HG03095 (cell line): ENCODE measurements around the gene PPFIBP1.
"Not testable (repeated sequence)": the region's sequence is repeated elsewhere in the genome, so short reads cannot be mapped to it uniquely, and the experiment has no call there.

Source experiments
- ATAC-seq: cut with Tn5 transposase; IDR thresholded peaks from one replicate; pipeline ENCODE4 v1.9.1; 2021; ENCODE audit warnings: moderate library complexity; ENCODE audit not compliant: unreplicated experiment

PPFIBP1 gene

GRCh38 chr12:27622436-27623195 is 98.6 kb downstream of the PPFIBP1 start:
- ATAC-seq, result no peak

DNA sequence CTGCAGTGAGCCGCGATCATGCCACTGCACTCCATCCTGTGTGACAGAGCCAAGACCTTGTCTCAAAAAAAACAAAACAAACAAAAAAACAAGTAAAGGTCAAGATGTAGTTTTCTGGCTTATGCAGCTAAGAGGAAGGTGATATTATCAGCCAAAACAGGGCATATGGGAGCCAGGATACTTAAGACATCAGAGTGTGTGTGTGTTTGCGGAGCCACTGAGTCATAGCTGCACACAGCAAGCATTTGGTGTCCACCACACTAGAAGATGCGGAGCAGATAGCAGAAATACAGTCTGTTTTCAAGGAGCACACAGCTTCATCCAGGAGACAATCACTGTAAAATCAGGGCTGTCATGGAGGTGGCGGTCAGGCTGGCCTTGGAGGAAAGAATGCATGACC is 99.6 kb downstream of the PPFIBP1 start:
- no peak for ATAC-seq

DNA sequence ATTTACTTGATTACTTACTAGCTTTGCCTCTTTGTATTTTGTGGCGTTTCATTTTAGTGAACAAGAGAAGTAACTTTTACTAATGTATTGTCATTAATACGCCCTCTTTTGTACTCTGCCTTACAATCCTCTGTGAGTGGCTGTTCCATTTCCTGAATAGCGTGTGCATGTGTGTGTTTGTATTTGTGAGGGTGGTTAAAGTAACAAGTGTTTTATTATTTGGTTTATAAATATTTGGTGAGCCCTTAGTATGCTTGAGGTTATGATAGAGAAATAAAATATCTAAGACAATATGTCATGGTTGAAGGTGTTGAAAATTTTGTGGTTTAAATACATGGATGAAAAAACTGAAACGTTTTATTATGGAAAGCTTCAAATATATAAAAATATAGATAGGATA is 100.6 kb downstream of the PPFIBP1 start:
- ATAC-seq, result no peak

DNA sequence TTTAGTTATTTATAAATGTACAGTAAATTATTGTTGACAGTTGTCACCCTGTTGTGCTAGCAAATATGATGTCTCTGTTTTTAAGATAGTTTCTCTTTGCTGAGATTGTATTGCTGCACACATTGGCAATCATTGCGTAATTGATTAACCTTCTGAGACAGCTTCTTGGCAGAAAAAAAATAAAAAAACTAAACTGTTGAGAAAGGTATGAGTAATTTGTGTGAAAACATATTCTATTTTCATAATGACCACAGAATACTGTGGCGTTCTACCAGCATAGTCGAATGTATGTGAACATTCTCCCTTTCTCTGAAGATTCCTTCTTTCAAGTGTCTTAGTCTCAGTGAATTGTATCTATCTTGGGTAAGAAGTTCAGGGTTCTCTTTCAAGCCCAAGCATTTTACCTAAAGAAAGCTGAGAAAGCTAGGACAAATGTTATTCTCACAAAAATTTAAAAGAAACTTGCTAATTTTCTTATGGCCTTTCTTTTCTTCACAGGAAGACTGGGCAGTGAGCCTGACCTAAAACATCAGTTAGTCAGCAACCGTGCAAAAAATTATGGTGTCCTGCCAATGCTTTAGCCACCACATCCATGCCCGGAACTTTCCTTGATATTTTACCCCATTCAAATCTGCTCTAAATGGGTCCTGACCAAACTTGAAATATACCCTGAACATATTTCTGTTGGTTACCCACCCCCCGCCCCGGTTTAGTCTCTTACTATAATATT is 103.3 kb downstream of the PPFIBP1 start:
- no peak for ATAC-seq

- ATAC-seq, result not testable (repeated sequence)
Measured at GRCh38 chr12:27627853-27628469, 104.0 kb downstream of the PPFIBP1 start.

- not testable (repeated sequence) for ATAC-seq
Measured at GRCh38 chr12:27630219-27630618, 106.2 kb downstream of the PPFIBP1 start.

DNA sequence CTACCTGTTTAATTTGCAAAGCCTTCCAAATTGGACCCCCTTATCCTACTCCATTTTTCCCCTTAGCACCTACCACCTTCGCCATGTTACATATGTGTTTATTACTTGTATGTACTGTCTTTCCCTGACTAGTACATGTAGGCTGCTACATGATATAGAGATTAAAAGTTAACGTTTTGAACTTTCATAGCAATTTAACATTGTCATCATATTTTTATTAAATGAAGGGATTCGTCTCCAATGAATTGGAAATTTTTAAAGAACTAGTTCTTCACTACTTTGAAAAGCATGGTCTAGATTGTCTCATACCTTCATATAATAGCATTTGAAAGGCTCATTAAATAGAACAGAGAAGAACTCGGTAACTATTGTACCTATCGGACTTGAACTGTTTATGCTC is 107.4 kb downstream of the PPFIBP1 start:
- ATAC-seq, result no peak

- ATAC-seq, result no peak
Measured at GRCh38 chr12:27631813-27632491, 107.9 kb downstream of the PPFIBP1 start.

- ATAC-seq, result no peak
Measured at GRCh38 chr12:27635349-27635972, 111.5 kb downstream of the PPFIBP1 start.

DNA sequence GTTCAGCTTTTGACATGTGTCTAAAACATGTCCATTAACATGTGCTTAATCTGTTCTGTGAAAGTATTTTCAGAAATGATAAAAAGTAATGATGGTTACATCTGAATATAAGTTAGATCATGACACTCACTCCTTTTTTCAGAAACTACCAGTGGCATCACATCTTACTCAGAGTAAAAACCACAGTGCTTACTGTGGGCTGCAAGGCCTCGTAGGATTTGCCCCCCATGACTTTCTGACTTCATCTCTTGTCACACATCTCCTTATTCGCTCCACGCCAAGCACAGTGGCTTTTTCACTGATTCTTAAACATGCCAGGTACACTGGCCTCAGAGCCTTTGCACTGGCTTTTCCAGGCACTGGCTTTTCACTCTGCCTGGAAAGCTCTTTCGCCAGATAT is 112.6 kb downstream of the PPFIBP1 start:
- ATAC-seq, result not testable (repeated sequence)

DNA sequence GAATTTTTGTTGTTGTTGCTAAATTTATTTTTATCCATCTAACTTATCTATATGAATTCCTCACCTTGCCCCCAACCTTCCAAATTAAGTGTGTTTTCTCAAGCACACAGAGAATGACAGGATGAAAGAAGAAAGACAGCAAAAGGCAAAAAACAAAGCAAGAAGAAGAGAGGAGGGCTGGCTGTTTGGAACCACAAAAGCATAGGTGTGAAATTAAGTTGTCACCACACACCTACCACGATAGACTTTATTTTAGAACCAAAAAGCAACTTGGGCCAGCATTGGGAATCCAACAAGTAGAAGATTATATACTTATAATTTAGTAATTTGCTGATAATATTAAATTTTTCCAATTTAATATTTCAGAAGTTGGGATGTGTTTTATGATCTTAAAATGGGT is 113.5 kb downstream of the PPFIBP1 start:
- no peak for ATAC-seq

DNA sequence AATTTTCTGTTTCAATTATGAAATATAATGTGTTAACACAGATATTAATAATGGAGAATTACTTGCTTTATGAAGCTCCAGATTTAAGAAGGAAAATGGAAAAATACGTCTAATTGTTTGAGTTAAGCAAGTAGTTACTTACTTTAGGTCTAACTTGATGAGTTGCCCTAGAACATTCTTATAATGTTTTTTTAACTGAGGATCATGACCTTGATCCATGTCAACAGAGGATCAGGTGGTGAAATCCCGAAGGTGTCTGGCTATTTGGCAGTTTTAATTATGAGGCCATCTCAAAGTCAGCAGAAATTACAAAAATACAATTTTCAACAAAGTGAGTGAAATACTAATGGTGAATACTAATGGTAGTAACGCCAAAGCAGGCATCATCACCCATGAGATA is 115.3 kb downstream of the PPFIBP1 start:
- no peak for ATAC-seq

GRCh38 chr12:27640566-27641200 is 116.7 kb downstream of the PPFIBP1 start:
- not testable (repeated sequence) for ATAC-seq

- ATAC-seq, result not testable (repeated sequence)
Measured at GRCh38 chr12:27642361-27642760, 118.4 kb downstream of the PPFIBP1 start.

DNA sequence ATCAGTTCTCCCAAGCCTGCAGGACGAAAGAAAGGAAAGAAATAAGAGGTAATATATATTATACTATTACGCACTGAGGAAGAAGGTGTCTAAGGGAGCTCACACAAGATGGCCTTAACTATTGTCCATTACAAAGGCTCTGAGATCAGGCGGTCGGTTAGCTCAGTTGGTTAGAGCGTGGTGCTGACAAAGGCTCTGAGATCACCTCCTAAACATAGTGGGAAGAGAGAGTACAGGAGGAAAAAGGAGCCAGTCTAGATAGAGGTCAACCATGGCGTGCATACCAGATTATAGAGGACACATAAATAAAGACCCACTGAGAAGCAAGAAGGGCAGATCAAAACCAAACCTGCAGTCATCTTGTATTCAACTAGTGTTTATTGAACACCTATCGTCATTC is 118.9 kb downstream of the PPFIBP1 start:
- not testable (repeated sequence) for ATAC-seq

DNA sequence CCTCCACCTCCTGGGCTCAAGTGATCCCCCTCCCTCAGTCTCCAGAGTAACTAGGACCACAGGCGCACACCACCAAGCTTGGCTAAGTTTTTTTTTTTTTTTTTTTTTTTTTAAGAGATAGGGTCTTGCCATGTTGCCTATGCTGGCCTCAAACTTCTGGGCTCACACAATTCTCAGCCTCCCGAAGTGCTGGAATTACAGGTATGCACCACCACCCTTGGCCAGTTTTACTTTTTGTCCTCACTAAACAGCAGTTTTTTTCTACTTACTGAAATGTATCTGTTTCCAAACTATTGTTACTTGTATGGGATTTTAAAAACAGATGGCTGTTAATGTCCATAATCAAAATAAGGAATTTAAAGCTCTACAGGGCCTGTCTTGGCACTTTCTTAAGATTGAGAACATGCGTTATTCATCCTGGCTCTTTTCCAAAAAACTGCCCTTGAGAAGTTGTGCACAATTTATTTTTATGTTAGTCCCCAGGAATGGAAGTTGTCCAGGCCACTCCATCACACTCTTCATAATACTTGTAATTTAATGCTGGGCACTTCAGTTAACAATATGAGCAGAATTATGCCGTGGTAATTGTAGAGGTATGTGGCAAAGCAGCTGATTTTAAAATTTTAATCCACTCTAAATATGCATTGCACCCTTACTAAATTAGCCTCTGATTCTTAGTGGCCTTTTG is 120.3 kb downstream of the PPFIBP1 start:
- no peak for ATAC-seq

- no peak for ATAC-seq
Measured at GRCh38 chr12:27645671-27646070, 121.7 kb downstream of the PPFIBP1 start.

DNA sequence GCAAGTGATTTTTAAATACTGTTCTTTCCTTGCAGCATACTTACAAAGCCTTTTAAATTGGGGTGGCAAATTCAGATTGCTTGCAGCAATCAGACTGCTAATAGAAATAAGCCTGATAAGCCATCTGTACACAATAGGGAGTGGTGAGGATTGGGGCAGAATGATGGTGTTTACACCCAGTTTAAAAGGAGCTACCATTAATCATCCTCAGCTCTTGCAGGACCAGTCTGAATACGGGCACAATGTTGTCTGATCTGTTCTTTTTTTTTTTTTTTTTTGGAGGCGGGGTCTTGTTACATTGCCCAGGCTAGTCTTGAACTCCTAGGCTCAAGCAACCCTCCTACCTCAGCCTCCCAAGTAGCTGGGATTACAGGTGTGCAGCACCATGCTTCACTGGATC is 122.1 kb downstream of the PPFIBP1 start:
- ATAC-seq, result no peak

DNA sequence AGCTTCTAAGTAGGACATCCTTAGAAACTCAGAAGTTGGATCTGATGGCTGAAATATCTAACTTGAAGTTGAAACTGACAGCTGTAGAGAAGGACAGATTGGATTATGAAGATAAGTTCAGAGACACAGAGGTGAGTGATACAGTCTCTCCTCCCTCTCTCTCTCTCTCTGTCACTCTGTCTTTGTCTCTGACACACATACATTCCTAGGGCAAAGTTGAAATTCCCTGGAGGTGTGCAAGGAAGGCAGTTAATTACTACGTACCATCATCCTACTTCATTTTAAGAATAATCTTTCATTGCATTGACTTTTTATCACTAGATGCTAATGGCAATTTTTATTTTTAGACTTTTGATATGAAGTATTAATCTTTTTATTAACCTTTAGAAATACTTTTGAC is 126.0 kb downstream of the PPFIBP1 start:
- no peak for ATAC-seq

DNA sequence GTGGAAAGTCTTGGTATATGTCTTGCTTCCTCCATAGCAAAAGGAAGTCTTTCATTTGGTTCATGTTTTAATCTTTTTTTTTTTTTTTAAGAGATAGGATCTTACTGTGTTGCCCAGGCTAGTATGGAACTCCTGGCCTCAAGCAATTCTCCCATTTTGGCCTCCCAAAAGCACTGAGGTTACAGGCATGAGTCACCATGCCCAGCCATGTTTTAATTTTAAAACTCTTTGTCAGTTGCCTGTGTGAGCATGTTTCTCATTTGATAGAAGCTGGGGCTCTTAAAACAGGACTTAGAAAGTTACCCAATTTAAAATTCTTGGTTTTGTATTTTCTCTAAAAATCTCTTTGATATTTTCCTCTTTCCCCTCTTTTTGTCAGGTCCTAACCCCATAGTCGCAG is 127.2 kb downstream of the PPFIBP1 start:
- ATAC-seq, result no peak
